IPS-18a (cell line): Measurements from ENCODE around the gene ABHD14A.

Source experiments
- H3K27ac ChIP-seq: one replicate; pipeline ENCODE4 v1.5.1; 2013; ENCODE audit warnings: low read length
- H3K27me3 ChIP-seq: one replicate; pipeline ENCODE4 v1.6.1; 2013; ENCODE audit warnings: mild to moderate bottlenecking, low read length; ENCODE audit not compliant: control insufficient read depth, insufficient read depth
- H3K36me3 ChIP-seq: one replicate; pipeline ENCODE4 v1.6.1; 2013; ENCODE audit warnings: low read depth, low read length; ENCODE audit not compliant: control insufficient read depth
- H3K4me1 ChIP-seq: one replicate; pipeline ENCODE4 v1.6.1; 2013; ENCODE audit warnings: low read depth, low read length; ENCODE audit not compliant: control insufficient read depth
- H3K4me3 ChIP-seq: one replicate; pipeline ENCODE4 v1.5.1; 2013; ENCODE audit warnings: low read length
- H3K9ac ChIP-seq: one replicate; pipeline ENCODE4 v1.6.1; 2013; ENCODE audit warnings: mild to moderate bottlenecking, low read length, moderate library complexity
- H3K9me3 ChIP-seq: one replicate; pipeline ENCODE4 v1.6.1; 2013; ENCODE audit warnings: low read depth, low read length; ENCODE audit not compliant: control insufficient read depth

Gene ABHD14A

GRCh38 chr3:51970606-51971300, 4.1 kb upstream of the ABHD14A start:
- H3K27ac ChIP-seq = no peak overlapping the region
- H3K9me3 ChIP-seq = no peaks in the 10 kb centered on the region
- H3K4me3 ChIP-seq = no peak overlapping the region
- no peaks in the 10 kb centered on the region for H3K36me3 ChIP-seq
- peaks cover 29% of the 10 kb centered on the region for H3K27me3 ChIP-seq
- peaks cover 35% of the 10 kb centered on the region for H3K4me1 ChIP-seq
- no peak overlapping the region for H3K9ac ChIP-seq

GRCh38 chr3:51971350-51971749, 3.5 kb upstream of the ABHD14A start:
- no peak overlapping the region for H3K27ac ChIP-seq
- no peaks in the 10 kb centered on the region for H3K36me3 ChIP-seq
- peaks cover 29% of the 10 kb centered on the region for H3K4me1 ChIP-seq
- H3K9me3 ChIP-seq = no peaks in the 10 kb centered on the region
- no peak overlapping the region for H3K4me3 ChIP-seq
- no peak overlapping the region for H3K9ac ChIP-seq
- peaks cover 29% of the 10 kb centered on the region for H3K27me3 ChIP-seq

GRCh38 chr3:51974277-51974962, 444 bp upstream of the ABHD14A start:
- Histone ChIP-seq H3K27me3 (peaks cover 40% of the 10 kb centered on the region), H3K9ac (peak overlapping the region; percentile 6), H3K9me3 (no peaks in the 10 kb centered on the region), H3K27ac (no peak overlapping the region), H3K4me3 (peak overlapping the region; percentile 52), H3K36me3 (no peaks in the 10 kb centered on the region), H3K4me1 (peaks cover 17% of the 10 kb centered on the region)

GRCh38 chr3:51975852-51976549, 1.1 kb downstream of the ABHD14A start:
- Histone ChIP-seq H3K4me3 (peak overlapping the region; percentile 52), H3K9me3 (no peaks in the 10 kb centered on the region), H3K36me3 (no peaks in the 10 kb centered on the region), H3K9ac (no peak overlapping the region), H3K4me1 (peaks cover 13% of the 10 kb centered on the region), H3K27ac (no peak overlapping the region), H3K27me3 (peaks cover 40% of the 10 kb centered on the region)

GRCh38 chr3:51977446-51978142, 2.7 kb downstream of the ABHD14A start:
- no peak overlapping the region for H3K9ac ChIP-seq
- no peaks in the 10 kb centered on the region for H3K36me3 ChIP-seq
- peaks cover 40% of the 10 kb centered on the region for H3K27me3 ChIP-seq
- no peaks in the 10 kb centered on the region for H3K9me3 ChIP-seq
- H3K4me3 ChIP-seq = no peak overlapping the region
- H3K27ac ChIP-seq = no peak overlapping the region
- H3K4me1 ChIP-seq = peaks cover 19% of the 10 kb centered on the region

- Histone ChIP-seq H3K9ac (no peak overlapping the region), H3K27me3 (peaks cover 40% of the 10 kb centered on the region), H3K4me1 (peaks cover 20% of the 10 kb centered on the region), H3K9me3 (no peaks in the 10 kb centered on the region), H3K27ac (no peak overlapping the region), H3K36me3 (no peaks in the 10 kb centered on the region), H3K4me3 (no peak overlapping the region)
Observed at GRCh38 chr3:51978143-51978502, 3.3 kb downstream of the ABHD14A start.

- H3K36me3 ChIP-seq = no peaks in the 10 kb centered on the region
- no peak overlapping the region for H3K9ac ChIP-seq
- H3K4me1 ChIP-seq = peaks cover 21% of the 10 kb centered on the region
- H3K27ac ChIP-seq = no peak overlapping the region
- no peaks in the 10 kb centered on the region for H3K9me3 ChIP-seq
- H3K27me3 ChIP-seq = peaks cover 27% of the 10 kb centered on the region
- H3K4me3 ChIP-seq = no peak overlapping the region
Observed at GRCh38 chr3:51980253-51980652, 5.4 kb downstream of the ABHD14A start.

- Histone ChIP-seq H3K27ac (no peak overlapping the region), H3K4me1 (peaks cover 16% of the 10 kb centered on the region), H3K27me3 (peaks cover 5% of the 10 kb centered on the region), H3K4me3 (peak overlapping the region; percentile 62), H3K9ac (peak overlapping the region; percentile 85), H3K9me3 (no peaks in the 10 kb centered on the region), H3K36me3 (no peaks in the 10 kb centered on the region)
Observed at GRCh38 chr3:51982352-51982837, 7.5 kb downstream of the ABHD14A start.

GRCh38 chr3:51982838-51983577, 8.1 kb downstream of the ABHD14A start, which contains the start of gene ACY1:
TSS of gene ACY1 (plus strand) at chr3:51983535. CDS start at chr3:51984065, 530 bp downstream.
- H3K27ac ChIP-seq = peak within 1 kb of the TSS; percentile 59
- no peaks in the 10 kb centered on the region for H3K27me3 ChIP-seq
- peak within 1 kb of the TSS; percentile 62 for H3K4me3 ChIP-seq
- H3K9me3 ChIP-seq = no peaks in the 10 kb centered on the region
- peak within 1 kb of the TSS; percentile 85 for H3K9ac ChIP-seq
- H3K4me1 ChIP-seq = peaks cover 16% of the 10 kb centered on the region
- H3K36me3 ChIP-seq = no peaks in the 10 kb centered on the region

- no peaks in the 10 kb centered on the region for H3K27me3 ChIP-seq
- peak overlapping the region; percentile 59 for H3K27ac ChIP-seq
- no peaks in the 10 kb centered on the region for H3K36me3 ChIP-seq
- no peaks in the 10 kb centered on the region for H3K9me3 ChIP-seq
- H3K4me1 ChIP-seq = peaks cover 16% of the 10 kb centered on the region
- peak overlapping the region; percentile 62 for H3K4me3 ChIP-seq
- H3K9ac ChIP-seq = peak overlapping the region; percentile 85
Observed at GRCh38 chr3:51983578-51984268, 8.9 kb downstream of the ABHD14A start.
